22Rv1 (cell line): ENCODE measurements around the gene NANOS3.

Experiments
- H3K27ac ChIP-seq: fragments of 450-650 bp; 2 replicates; pipeline ENCODE4 v1.5.1; 2017
- CTCF ChIP-seq: fragments of 450-650 bp; IDR thresholded peaks from 2 replicates; pipeline ENCODE4 v1.5.1; 2017; ENCODE audit warnings: mild to moderate bottlenecking
- ZFX ChIP-seq: fragments of 450-650 bp; IDR thresholded peaks from 2 replicates; pipeline ENCODE4 v1.6.1; 2017; ENCODE audit warnings: antibody characterized with exemption, borderline replicate concordance

The NANOS3 gene

GRCh38 chr19:13908674-13909073, 31.7 kb downstream of the NANOS3 start:
- no peak for TF ChIP-seq CTCF
- no peak for TF ChIP-seq ZFX
- H3K27ac ChIP-seq, result no peak overlapping the region

GRCh38 chr19:13909430-13909829, 32.5 kb downstream of the NANOS3 start:
- no peak for TF ChIP-seq ZFX
- no peak for TF ChIP-seq CTCF
- H3K27ac ChIP-seq, result no peak overlapping the region

- TF ChIP-seq ZFX (no peak), CTCF (no peak)
- no peak overlapping the region for H3K27ac ChIP-seq
Observed at GRCh38 chr19:13913352-13913751, 36.4 kb downstream of the NANOS3 start.

GRCh38 chr19:13914777-13915176, 37.8 kb downstream of the NANOS3 start:
- no peak overlapping the region for H3K27ac ChIP-seq
- TF ChIP-seq ZFX, result no peak
- TF ChIP-seq CTCF, result no peak

- H3K27ac ChIP-seq, result no peak overlapping the region
- TF ChIP-seq ZFX, result no peak
- no peak for TF ChIP-seq CTCF
Observed at GRCh38 chr19:13917888-13918406, 41.0 kb downstream of the NANOS3 start.

GRCh38 chr19:13918726-13919411, 41.9 kb downstream of the NANOS3 start:
- no peak for TF ChIP-seq CTCF
- no peak for TF ChIP-seq ZFX
- H3K27ac ChIP-seq, result no peak overlapping the region

GRCh38 chr19:13920524-13920923, 43.6 kb downstream of the NANOS3 start:
- TF ChIP-seq CTCF (no peak), ZFX (no peak)
- no peak overlapping the region for H3K27ac ChIP-seq
